Fibroblast of pulmonary artery (primary cell): ENCODE results near the gene ELANE.

Experiments
- DNase-seq: peaks from one replicate; pipeline ENCODE4 v3.0.0-alpha.2; 2010; ENCODE audit warnings: low read depth
- H3K4me3 ChIP-seq: replicated peaks from 2 replicates; pipeline ENCODE4 v1.5.1; 2011; ENCODE audit warnings: low read depth, mild to moderate bottlenecking, control low read depth, low read length, moderate library complexity
- TF ChIP-seq, protein P1 (sequence below): IDR thresholded peaks from 2 replicates; pipeline ENCODE4 v1.5.1; 2011; ENCODE audit warnings: mild to moderate bottlenecking, control low read depth, low read length, inconsistent platforms; ENCODE audit errors: missing control alignments

The ELANE gene

DNA sequence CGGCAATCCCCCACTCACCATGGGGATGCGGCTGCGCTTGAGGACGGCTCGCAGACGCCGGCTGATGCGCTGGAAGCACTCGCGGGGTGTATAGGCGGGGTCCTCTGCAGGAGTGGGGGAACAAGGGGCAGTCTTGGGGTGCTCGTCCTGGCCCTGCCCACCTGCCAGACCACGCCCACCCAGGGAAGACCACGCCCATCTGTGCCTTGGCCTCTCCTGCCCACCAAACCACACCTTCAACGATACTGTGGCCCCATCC is 47.9 kb downstream of the ELANE start:
- TF ChIP-seq, protein P1, sequence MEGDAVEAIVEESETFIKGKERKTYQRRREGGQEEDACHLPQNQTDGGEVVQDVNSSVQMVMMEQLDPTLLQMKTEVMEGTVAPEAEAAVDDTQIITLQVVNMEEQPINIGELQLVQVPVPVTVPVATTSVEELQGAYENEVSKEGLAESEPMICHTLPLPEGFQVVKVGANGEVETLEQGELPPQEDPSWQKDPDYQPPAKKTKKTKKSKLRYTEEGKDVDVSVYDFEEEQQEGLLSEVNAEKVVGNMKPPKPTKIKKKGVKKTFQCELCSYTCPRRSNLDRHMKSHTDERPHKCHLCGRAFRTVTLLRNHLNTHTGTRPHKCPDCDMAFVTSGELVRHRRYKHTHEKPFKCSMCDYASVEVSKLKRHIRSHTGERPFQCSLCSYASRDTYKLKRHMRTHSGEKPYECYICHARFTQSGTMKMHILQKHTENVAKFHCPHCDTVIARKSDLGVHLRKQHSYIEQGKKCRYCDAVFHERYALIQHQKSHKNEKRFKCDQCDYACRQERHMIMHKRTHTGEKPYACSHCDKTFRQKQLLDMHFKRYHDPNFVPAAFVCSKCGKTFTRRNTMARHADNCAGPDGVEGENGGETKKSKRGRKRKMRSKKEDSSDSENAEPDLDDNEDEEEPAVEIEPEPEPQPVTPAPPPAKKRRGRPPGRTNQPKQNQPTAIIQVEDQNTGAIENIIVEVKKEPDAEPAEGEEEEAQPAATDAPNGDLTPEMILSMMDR: no peak
- DNase-seq: no peak
- no peak overlapping the region for H3K4me3 ChIP-seq

- TF ChIP-seq, protein P1: no peak
- DNase-seq: no peak
- no peak overlapping the region for H3K4me3 ChIP-seq
These were observed 48.4 kb downstream of the ELANE start for GRCh38 chr19:900302-901111.

DNA sequence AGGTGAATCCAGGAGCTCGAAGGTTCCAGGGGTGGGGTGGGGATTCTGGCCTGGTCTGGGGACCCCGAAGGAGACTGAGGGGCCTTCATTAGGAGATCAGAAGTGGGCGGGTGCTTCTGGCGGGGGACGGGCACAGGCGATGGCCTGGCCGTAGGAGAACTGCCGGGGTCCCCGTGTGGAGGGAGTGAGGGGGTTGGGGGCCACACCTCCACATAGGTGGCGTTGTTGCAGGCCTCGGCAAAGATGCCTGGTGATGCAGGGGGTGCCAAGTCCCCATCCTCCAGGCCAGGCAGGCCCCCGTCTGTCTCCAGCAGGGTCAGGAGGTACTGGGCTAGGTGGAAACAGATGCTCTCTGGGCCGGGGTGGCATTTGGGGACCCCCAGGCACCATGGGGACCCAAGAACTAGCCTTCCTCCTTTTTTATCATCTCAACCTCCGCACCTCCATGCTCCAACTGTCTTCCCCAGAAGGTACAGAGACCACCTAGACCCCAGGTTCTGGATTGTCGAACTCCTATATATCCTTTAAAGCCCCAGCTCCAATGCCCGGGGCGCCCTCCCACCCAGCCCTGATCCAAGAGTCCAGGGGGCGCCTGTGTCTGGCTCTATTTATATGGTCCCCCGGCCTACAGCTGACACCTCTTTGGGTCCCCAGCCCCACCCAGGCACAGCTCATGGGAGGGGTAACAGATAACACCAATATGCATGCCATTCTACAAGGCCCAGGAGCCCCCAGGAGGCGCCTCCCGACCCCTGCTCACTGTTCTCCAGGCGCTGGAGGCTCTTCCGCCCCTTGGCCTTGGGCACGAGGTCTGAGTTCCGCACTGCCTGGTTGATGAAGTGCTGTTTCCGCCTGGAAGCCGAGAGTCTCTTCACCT is 49.4 kb downstream of the ELANE start:
- H3K4me3 ChIP-seq: no peak overlapping the region
- no peak for DNase-seq
- TF ChIP-seq, protein P1: no peak

GRCh38 chr19:902093-902370 is 49.9 kb downstream of the ELANE start:
- no peak overlapping the region for H3K4me3 ChIP-seq
- TF ChIP-seq, protein P1: no peak
- DNase-seq: no peak

DNA sequence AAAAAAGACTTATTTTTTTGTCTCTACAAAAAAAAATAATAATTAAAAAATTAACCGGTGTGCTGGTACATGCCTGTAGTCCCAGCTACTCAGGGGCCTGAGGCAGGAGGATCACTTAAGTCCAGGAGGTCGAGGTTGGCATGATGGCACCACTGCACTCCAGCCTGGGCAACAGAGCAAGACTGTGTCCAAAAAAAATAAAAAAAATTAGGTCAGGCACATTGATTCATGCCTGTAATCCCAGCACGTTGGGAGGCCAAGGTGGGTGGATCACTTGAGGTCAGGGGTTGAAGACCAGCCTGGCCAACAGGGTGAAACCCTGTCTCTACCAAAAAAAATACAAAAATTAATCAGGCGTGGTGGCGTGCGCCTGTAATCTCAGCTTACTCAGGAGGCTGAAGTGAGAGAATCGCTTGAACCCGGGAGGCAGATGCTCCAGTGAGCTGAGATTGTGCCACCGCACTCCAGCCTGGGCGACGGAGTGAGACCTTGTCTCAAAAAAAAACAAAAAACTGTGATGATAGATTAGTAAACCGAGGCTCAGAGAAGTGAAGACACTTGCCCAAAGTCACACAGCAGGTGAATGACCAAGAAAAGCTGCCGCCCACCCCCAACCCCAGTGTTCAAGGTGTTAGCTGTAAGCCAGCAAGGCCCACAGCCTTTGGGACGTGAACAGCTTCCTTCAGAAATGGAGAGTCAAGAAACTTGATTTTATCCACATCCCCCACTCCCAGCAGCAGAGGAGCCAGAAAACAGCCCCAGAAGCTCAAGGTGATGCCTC is 50.5 kb downstream of the ELANE start:
- TF ChIP-seq, protein P1: no peak
- DNase-seq: no peak
- H3K4me3 ChIP-seq: no peak overlapping the region

- no peak for DNase-seq
- H3K4me3 ChIP-seq: no peak overlapping the region
- TF ChIP-seq, protein P1: no peak
These were observed 51.2 kb downstream of the ELANE start for GRCh38 chr19:903266-903797.
